HepG2 (cell line): ENCODE measurements around the gene CAPZB. TPM values are rescaled to one million over a fixed set of nuclear protein-coding genes. Genes with fewer than 3 reads are reported as not detected.

ENCODE experiments used
- AFF4 ChIP-seq: sonication (generic); formaldehyde crosslinking; IDR thresholded peaks from 2 replicates; pipeline ENCODE4 v1.4.0; 2020; ENCODE audit warnings: missing genetic modification reagents
- ETV6 ChIP-seq: sonication (generic); formaldehyde crosslinking; conservative IDR thresholded peaks from 2 replicates; pipeline ENCODE4 v1.4.0; 2020; ENCODE audit warnings: missing genetic modification reagents
- GTF3A ChIP-seq: sonication (generic); formaldehyde crosslinking; conservative IDR thresholded peaks from 2 replicates; pipeline ENCODE4 v1.4.0; 2020; ENCODE audit warnings: mild to moderate bottlenecking, missing genetic modification reagents
- KDM1A ChIP-seq: IDR thresholded peaks from 2 replicates; pipeline ENCODE4 v1.6.1; 2016; ENCODE audit warnings: missing compliant biosample characterization
- KIAA2018 ChIP-seq: sonication (generic); formaldehyde crosslinking; IDR thresholded peaks from 2 replicates; pipeline ENCODE4 v1.5.0; 2020; ENCODE audit warnings: mild to moderate bottlenecking, missing genetic modification reagents, borderline replicate concordance
- PLSCR1 ChIP-seq: sonication (generic); formaldehyde crosslinking; IDR thresholded peaks from 2 replicates; pipeline ENCODE4 v1.5.0; 2020; ENCODE audit warnings: missing genetic modification reagents, mild to moderate bottlenecking, borderline replicate concordance
- POLR2G ChIP-seq: fragments of 200-400 bp; formaldehyde crosslinking; IDR thresholded peaks from 2 replicates; pipeline ENCODE4 v1.6.1; 2018; ENCODE audit warnings: mild to moderate bottlenecking, low read depth, low read length, moderate library complexity
- STAT6 ChIP-seq: sonication (generic); formaldehyde crosslinking; IDR thresholded peaks from 2 replicates; pipeline ENCODE4 v1.4.0; 2020; ENCODE audit warnings: missing genetic modification reagents, mild to moderate bottlenecking, borderline replicate concordance
- SUZ12 ChIP-seq: fragments of 150-350 bp; IDR thresholded peaks from 2 replicates; pipeline ENCODE4 v1.6.1; 2014; ENCODE audit warnings: low read depth, low read length
- SYNCRIP ChIP-seq: fragments of 200-400 bp; formaldehyde crosslinking; IDR thresholded peaks from 2 replicates; pipeline ENCODE4 v1.6.1; 2018; ENCODE audit warnings: mild to moderate bottlenecking, low read depth, low read length; ENCODE audit not compliant: insufficient read depth
- ZNF205 ChIP-seq: IDR thresholded peaks from 2 replicates; pipeline ENCODE4 v1.6.1; 2018; ENCODE audit warnings: missing biosample characterization, missing genetic modification reagents
- ZNF30 ChIP-seq: sonication (generic); formaldehyde crosslinking; IDR thresholded peaks from 2 replicates; pipeline ENCODE4 v1.5.0; 2020; ENCODE audit warnings: mild to moderate bottlenecking, missing genetic modification reagents
- ZNF446 ChIP-seq: sonication (generic); formaldehyde crosslinking; IDR thresholded peaks from 2 replicates; pipeline ENCODE4 v1.5.0; 2020; ENCODE audit warnings: mild to moderate bottlenecking, missing genetic modification reagents
- ZNF549 ChIP-seq: sonication (generic); formaldehyde crosslinking; IDR thresholded peaks from 2 replicates; pipeline ENCODE4 v1.5.0; 2020; ENCODE audit warnings: missing genetic modification reagents
- ZSCAN20 ChIP-seq: sonication (generic); formaldehyde crosslinking; IDR thresholded peaks from 2 replicates; pipeline ENCODE4 v1.4.0; 2020; ENCODE audit warnings: missing genetic modification reagents, mild to moderate bottlenecking, borderline replicate concordance
- polyA plus RNA-seq, 8 experiments: library from polyadenylated mRNA; depleted of rRNA in 3 of 8; stranded (reverse) in 7 of 8; unstranded in 1 of 8; fragments of >200 nt; fragmentation: Illumina TruSeq in 4 of 8; extraction: Trizol in 4 of 8; gene quantifications; 2 replicates each; pipeline versions ENCODE4 v1.2.1 to v1.2.3, GENCODE V29; 2011 to 2016; ENCODE audit warnings: low read depth in 4 of 8, missing spikeins in 1 of 8, mixed read lengths in 1 of 8; ENCODE audit not compliant: insufficient read depth in 1 of 8
- total RNA-seq, 5 experiments: library from RNA; depleted of rRNA; stranded (reverse); fragments of >200 nt; fragmentation: Illumina TruSeq; extraction: Trizol; gene quantifications; 2 replicates each; pipeline ENCODE4 v1.2.3, GENCODE V29; 2016; ENCODE audit warnings: low read depth in 1 of 5

Gene CAPZB
- total and polyA plus RNA-seq, 2 of the 13 experiments (the other 11 are each of a cell fraction or from before 2014, with no cell fraction given), result 58.9 to 76.9 TPM

GRCh38 chr1:19387045-19387467, 98.3 kb downstream of the CAPZB start (continued):
- TF ChIP-seq KIAA2018 (no peak), POLR2G (no peak), SUZ12 (no peak), ZNF549 (CRISPR knock-in tag) (no peak), STAT6 (CRISPR knock-in tag) (no peak), ZNF446 (CRISPR knock-in tag) (no peak), SYNCRIP (no peak), ZSCAN20 (CRISPR knock-in tag) (peak; percentile 97), AFF4 (CRISPR knock-in tag) (no peak), PLSCR1 (CRISPR knock-in tag) (no peak), GTF3A (CRISPR knock-in tag) (no peak), ZNF205 (no peak), KDM1A (CRISPR knock-in tag) (peak; percentile 100), ZNF30 (CRISPR knock-in tag) (no peak), ETV6 (CRISPR knock-in tag) (no peak)
